Suprapubic skin (tissue), 4 donors: ENCODE data around the gene RRBP1. TPM values are rescaled to one million over a fixed set of nuclear protein-coding genes. Genes with fewer than 3 reads are reported as not detected.

Source experiments
- DNase-seq, 2 donors: peaks; one replicate each; pipeline ENCODE4 v3.0.0-alpha.2; 2019; ENCODE audit warnings: low spot score in 2 of 2
- H3K27ac ChIP-seq: fragments of 200-600 bp; sonication (generic); one replicate; pipeline ENCODE4 v1.5.1; 2019
- H3K27me3 ChIP-seq: fragments of 200-600 bp; sonication (generic); one replicate; pipeline ENCODE4 v1.5.1; 2019
- H3K36me3 ChIP-seq: fragments of 200-600 bp; sonication (generic); one replicate; pipeline ENCODE4 v1.5.1; 2019
- H3K4me1 ChIP-seq: fragments of 200-600 bp; sonication (generic); one replicate; pipeline ENCODE4 v1.5.1; 2019
- H3K4me3 ChIP-seq: fragments of 200-600 bp; sonication (generic); one replicate; pipeline ENCODE4 v1.5.1; 2019; ENCODE audit warnings: mild to moderate bottlenecking
- H3K9me3 ChIP-seq: fragments of 200-600 bp; sonication (generic); one replicate; pipeline ENCODE4 v1.5.1; 2019
- EP300 ChIP-seq: sonication (generic); formaldehyde crosslinking; IDR thresholded peaks from one replicate; pipeline ENCODE4 v1.6.1; 2017; ENCODE audit warnings: antibody characterized with exemption
- POLR2A ChIP-seq, 2 donors: fragments of 450-650 bp; IDR thresholded peaks; one replicate each; pipeline ENCODE4 v1.6.1; 2017; ENCODE audit warnings: antibody characterized with exemption in 2 of 2, mild to moderate bottlenecking in 2 of 2, moderate library complexity in 2 of 2
- POLR2AphosphoS5 ChIP-seq, 3 donors: sonication (generic); formaldehyde crosslinking; IDR thresholded peaks; one replicate each; pipeline ENCODE4 v1.6.1; 2017; ENCODE audit warnings: antibody characterized with exemption in 3 of 3
- WGBS: methylation state at CpG from one replicate; pipeline ENCODE4 v1.1.5; 2018; 5-methylcytosine and 5-hydroxymethylcytosine counted together
- total RNA-seq, 4 donors: library from RNA; depleted of rRNA; stranded (reverse); fragments of >200 nt; gene quantifications; one replicate each; pipeline ENCODE4 v1.1.0, GENCODE V29; 2016
- TF ChIP-seq, protein P1 (sequence below), 2 donors: fragments of 200-600 bp in 1 of 2; fragments of 450-650 bp in 1 of 2; sonication (generic) in 1 of 2; IDR thresholded peaks; one replicate each; pipeline ENCODE4 v1.5.1; 2016 to 2019; ENCODE audit warnings: antibody characterized with exemption in 2 of 2, mild to moderate bottlenecking in 1 of 2, moderate library complexity in 1 of 2

RRBP1 gene
- total RNA-seq, 4 donors from 2014 or later: 37.5 to 52.3 (median 41.3) TPM

DNA sequence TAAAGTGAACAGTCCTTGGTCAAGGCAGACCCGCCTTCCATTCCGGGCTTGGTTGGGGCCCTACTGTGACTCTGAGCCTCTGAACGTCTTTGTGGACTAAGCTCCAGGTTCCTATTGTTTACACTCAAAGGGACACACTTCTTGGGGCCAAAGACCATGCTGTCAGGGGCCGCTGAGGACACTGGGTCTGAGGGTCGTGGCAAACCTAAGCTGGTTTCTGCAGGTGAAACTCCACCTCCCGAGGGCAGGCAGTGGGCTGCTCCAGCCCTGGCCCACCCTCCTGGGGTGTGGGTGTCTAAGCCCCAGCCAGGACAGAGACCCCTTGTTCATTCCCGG lies 69.1 kb downstream of the RRBP1 start:
- Histone ChIP-seq H3K9me3 (no peaks in the 10 kb centered on the region), H3K27me3 (no peaks in the 10 kb centered on the region), H3K36me3 (peaks cover 35% of the 10 kb centered on the region), H3K27ac (no peak overlapping the region), H3K4me3 (no peak overlapping the region), H3K4me1 (peaks cover 52% of the 10 kb centered on the region)
- TF ChIP-seq EP300: no peak
- DNase-seq: no peak
- WGBS: 83% methylated on average over 4 of the region's 7 CpGs

DNA sequence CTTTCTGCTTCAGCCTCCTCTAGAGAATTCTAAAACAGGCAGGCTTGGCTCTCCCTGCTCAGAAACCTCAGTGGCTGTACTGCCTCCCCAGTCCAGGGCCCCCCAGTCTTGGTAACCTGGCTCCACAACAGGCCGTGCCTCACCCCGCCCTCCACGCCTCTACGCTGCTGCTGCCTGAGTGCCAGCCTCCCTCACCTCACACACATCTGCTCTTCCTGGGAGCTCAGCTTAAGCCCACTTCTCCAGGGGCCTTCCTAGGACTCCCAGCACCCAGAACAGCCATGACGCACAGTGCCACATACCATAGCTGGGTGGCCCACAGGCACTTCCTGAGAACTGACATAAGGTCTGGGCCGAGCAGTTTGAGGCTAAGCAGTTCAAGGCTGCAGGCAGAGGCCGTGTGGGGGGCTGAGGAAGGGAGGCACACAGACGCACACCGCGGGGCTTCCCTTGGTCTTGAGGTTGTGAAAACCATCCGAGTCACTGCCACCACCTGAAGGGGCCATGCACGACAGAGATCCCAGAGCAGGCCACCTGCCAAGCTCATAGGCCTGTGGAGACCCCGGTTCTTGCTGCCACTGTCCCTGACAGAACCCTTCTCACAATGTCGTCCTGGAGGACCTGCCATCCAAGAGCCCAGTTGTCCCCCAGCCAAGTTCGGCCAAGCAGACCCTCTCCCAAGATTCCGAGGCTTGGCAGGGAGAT lies 69.6 kb downstream of the RRBP1 start:
- no peak for TF ChIP-seq EP300
- TF ChIP-seq POLR2AphosphoS5 (IDR thresholded peaks at IDR 0.05): no peak
- Histone ChIP-seq H3K36me3 (peaks cover 36% of the 10 kb centered on the region), H3K4me3 (no peak overlapping the region), H3K9me3 (no peaks in the 10 kb centered on the region), H3K27ac (peak overlapping the region; percentile 68), H3K4me1 (peaks cover 48% of the 10 kb centered on the region), H3K27me3 (no peaks in the 10 kb centered on the region)
- DNase-seq: peak in 1 of 2 donors; percentile 73
- WGBS: 64% methylated on average over 12 of the region's 16 CpGs

DNA sequence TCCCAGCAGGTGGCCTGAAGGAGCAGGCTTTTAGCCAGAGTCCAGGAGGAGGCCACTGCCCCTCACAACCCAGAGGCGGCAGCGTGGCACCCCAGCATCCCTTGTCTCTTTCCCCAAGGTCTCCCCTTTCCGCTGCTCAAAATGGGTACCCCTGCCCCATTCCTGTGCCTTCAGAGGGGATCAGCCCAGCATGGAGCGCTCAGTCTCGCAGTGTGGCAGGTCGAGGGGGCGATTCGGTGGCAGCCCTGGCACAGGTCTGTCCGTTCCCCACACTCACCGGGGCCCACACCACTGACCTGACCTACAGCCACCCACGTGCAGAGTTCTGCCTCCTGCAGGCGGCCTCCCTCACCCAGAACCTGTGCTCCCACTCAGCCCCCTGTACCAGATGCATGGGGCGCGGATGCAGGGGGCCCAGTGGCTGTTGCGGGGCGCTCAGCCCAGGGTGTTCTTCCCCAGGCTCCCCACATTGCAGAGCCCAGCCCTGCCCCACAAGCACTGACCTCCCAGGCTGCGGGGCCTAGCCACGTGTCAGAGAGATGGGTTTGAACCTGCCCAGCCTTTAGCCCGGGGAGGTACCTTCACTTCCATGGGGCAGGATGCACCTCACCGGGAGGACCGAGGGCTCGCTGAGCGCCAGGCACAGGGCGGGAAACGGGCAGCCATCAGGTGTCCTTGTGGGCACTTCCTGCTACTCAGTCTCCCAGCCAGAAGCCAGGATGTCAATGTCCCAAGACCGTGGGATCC lies 70.3 kb downstream of the RRBP1 start:
- 58% methylated on average over 12 of the region's 26 CpGs for WGBS
- peak in 1 of 2 donors; percentile 69 for DNase-seq
- Histone ChIP-seq H3K27ac (peak overlapping the region; percentile 68), H3K4me1 (peaks cover 48% of the 10 kb centered on the region), H3K36me3 (peaks cover 35% of the 10 kb centered on the region), H3K4me3 (no peak overlapping the region), H3K27me3 (no peaks in the 10 kb centered on the region), H3K9me3 (no peaks in the 10 kb centered on the region)
- TF ChIP-seq, protein P1, sequence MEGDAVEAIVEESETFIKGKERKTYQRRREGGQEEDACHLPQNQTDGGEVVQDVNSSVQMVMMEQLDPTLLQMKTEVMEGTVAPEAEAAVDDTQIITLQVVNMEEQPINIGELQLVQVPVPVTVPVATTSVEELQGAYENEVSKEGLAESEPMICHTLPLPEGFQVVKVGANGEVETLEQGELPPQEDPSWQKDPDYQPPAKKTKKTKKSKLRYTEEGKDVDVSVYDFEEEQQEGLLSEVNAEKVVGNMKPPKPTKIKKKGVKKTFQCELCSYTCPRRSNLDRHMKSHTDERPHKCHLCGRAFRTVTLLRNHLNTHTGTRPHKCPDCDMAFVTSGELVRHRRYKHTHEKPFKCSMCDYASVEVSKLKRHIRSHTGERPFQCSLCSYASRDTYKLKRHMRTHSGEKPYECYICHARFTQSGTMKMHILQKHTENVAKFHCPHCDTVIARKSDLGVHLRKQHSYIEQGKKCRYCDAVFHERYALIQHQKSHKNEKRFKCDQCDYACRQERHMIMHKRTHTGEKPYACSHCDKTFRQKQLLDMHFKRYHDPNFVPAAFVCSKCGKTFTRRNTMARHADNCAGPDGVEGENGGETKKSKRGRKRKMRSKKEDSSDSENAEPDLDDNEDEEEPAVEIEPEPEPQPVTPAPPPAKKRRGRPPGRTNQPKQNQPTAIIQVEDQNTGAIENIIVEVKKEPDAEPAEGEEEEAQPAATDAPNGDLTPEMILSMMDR (IDR thresholded peaks at IDR 0.05): peak in 1 of 2 donors; percentile 52
- no peak for TF ChIP-seq POLR2AphosphoS5 (IDR thresholded peaks at IDR 0.05)

DNA sequence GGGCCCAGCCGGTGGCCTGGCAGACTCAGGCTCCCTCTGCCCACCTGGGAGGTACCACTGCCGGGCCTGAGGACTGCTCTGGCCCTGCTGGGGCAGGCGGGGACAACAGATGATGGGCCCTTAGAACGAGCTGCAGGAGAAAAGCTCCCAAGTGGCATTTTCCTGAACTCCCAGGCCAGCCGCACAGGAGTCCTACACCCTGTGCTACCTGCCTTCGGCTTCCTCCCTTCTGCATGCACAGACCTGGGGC lies 70.8 kb downstream of the RRBP1 start:
- TF ChIP-seq EP300: no peak
- no peak for TF ChIP-seq POLR2A (IDR thresholded peaks at IDR 0.05)
- TF ChIP-seq, protein P1 (IDR thresholded peaks at IDR 0.05): no peak
- no peak for TF ChIP-seq POLR2AphosphoS5 (IDR thresholded peaks at IDR 0.05)
- WGBS: no CpG with 5 or more reads among the region's 6 CpGs
- Histone ChIP-seq H3K27me3 (no peaks in the 10 kb centered on the region), H3K36me3 (peaks cover 33% of the 10 kb centered on the region), H3K27ac (peak overlapping the region; percentile 68), H3K9me3 (no peaks in the 10 kb centered on the region), H3K4me1 (peaks cover 48% of the 10 kb centered on the region), H3K4me3 (no peak overlapping the region)
- peak in 1 of 2 donors; percentile 67 for DNase-seq

DNA sequence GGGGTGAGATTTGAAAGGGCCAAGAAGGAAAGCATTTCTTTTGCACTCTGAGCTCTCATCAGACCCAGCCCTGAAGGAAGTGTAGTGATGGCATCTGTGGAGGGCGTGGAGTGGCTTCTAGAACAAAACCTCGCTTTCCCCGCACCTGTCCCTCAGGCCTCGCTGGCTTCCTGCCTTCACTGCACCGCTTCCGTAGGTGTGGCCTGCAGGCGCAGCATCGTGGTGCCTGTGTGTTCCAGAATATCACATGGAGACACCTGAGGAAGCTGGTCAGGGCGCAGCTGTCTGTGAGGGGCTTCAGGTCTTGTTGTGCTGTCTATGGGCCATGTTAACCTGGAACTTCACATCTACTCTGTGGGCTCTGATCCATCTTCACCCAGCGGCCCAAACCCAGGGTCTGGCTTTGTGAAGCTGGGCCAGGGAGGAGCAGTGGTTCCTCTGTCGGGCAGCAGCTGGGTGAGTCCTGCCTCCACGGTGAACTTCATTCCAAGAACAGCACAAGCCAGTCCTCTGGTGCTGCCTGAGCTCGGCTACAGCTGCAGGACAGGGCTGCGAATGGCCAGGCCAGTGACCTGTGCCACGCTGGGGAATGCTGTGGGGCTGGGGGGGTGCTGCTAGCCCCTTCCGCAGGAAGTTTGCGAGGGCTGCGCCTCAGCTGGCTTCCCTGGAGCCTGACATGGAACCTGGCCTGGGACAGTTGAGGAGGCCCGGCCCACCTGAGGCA lies 71.3 kb downstream of the RRBP1 start:
- H3K27ac ChIP-seq: peak overlapping the region; percentile 68
- no peaks in the 10 kb centered on the region for H3K27me3 ChIP-seq
- 31% methylated on average over 12 of the region's 19 CpGs for WGBS
- peaks cover 46% of the 10 kb centered on the region for H3K4me1 ChIP-seq
- peak in 1 of 2 donors; percentile 85 for DNase-seq
- peaks cover 28% of the 10 kb centered on the region for H3K36me3 ChIP-seq
- H3K9me3 ChIP-seq: no peaks in the 10 kb centered on the region
- peak in 1 of 3 donors; percentile 18 for TF ChIP-seq POLR2AphosphoS5 (IDR thresholded peaks at IDR 0.05)
- TF ChIP-seq, protein P1 (IDR thresholded peaks at IDR 0.05): no peak
- TF ChIP-seq EP300: no peak
- TF ChIP-seq POLR2A (IDR thresholded peaks at IDR 0.05): no peak
- H3K4me3 ChIP-seq: no peak overlapping the region

DNA sequence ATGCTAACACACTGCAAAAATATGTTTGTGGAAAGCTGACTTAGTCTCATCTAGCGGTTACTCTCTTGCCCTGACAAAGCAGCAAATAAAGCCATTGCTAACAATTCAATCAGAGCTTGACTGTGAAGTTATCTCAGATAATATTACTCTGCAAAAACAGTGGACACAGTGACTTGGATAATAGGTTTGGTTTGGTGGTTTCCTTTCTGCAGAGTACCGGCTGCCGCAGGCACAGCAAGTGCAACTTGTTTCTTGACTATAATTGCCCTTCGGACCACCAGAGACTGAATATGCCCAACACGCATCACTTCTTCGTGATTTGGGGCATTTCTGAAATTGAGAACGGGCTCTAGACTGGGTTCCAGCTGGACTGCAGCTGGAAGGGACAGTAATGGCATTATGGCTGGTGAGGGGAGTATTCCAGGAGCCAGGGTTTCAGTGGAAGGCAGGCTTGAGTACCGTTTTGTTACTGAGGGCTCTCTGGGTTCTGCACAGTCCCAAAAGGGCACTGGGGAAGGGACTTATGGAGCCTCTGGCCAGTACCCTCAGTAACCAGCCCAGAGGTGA lies 72.1 kb downstream of the RRBP1 start:
- TF ChIP-seq POLR2A (IDR thresholded peaks at IDR 0.05) (no peak), POLR2AphosphoS5 (IDR thresholded peaks at IDR 0.05) (no peak), EP300 (no peak)
- TF ChIP-seq, protein P1 (IDR thresholded peaks at IDR 0.05): no peak
- Histone ChIP-seq H3K27ac (peak overlapping the region; percentile 38), H3K9me3 (no peaks in the 10 kb centered on the region), H3K4me3 (no peak overlapping the region), H3K36me3 (peaks cover 24% of the 10 kb centered on the region), H3K4me1 (peaks cover 39% of the 10 kb centered on the region), H3K27me3 (no peaks in the 10 kb centered on the region)
- WGBS: 80% methylated on average over 7 of the region's 8 CpGs
- DNase-seq: no peak
